Measurements from ENCODE around the gene SDK1.

The SDK1 gene

DNA sequence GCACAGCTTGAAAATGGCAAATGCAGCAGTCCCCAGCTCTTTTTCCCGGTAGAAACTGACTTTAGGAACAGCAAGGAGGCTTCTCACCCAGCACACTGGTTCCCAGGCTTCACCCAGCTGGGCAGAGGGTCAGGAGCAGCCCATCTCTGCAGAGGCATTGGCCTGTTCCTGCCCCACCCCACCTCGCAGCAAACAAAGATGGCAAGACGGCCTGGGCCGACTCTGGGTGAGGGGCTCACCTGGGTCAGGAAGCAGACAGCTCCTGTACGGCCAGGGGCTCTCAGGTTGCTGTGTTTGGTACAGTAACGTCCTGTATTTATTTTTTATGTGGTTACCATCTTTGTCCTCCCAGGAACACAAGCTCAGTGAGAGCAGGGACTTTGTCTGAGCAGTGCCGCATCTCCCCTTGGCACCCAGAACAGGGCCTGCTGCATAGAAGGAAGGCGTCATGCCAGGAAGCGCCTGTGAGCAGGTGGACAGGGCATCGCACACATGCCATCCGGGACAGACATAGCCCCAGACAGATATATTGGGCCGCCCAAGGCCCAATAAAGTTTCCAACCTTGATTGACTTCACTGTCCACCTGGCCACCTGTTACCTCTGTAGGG lies 796.1 kb downstream of the SDK1 start:
- DNase-seq = no peak

DNA sequence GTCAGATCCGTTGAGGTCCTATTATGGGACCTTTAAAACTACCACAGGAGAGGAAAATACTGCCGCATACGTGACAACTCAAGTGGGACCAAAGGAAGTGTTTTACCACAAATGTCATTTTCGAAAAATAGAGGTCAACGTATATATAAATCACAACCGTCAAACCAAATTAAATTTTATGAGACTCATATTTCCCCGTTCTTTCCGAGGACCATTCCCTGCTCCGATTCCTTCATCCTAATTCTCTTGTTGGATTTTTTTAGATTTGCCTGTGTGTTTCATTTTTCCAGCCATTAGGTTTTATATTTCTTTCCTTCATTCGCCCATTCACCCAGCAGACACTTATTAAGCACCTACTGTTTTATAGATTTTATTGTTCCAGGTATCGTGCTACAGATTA lies 797.1 kb downstream of the SDK1 start:
- no peak for DNase-seq

DNA sequence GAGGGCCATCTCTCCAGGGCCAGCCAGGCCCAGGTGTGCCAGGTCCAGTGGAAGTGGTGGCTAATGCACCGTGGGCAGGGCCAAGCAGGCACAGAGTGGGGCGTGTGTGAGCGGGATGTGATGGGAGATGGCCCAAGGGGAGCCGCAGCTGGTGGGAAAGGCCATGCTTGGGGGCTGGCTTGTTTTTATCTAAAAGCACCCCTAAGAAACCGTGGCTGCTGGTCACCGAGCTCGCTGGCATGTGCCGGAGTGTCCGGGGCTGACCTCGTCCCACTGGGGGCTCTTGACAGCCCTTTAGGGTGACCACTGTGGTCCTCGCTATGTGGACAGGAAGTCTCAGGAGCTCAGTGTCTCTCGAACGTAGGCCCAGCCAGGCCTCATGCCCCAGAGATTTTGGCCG lies 798.6 kb downstream of the SDK1 start:
- no peak for DNase-seq

DNA sequence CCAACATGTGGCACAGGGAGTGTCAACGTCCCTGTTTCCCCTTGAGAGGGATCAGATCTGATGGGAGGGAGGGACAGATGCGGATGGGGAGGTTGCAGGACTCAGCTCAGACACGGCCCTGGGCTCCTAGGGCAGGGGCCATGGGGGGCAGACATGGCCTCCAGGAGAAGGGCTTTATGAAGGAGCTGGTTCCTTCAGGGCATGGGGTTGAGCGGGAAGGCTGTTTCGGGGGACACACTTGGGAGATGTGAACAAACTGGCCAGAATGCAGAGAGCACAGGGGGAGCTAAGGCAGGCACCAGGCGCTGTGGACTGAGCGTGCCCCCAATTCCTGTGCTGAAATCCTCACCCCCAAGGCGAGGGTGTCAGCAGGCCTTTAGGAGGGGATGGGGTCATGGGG lies 799.1 kb downstream of the SDK1 start:
- no peak for DNase-seq

DNA sequence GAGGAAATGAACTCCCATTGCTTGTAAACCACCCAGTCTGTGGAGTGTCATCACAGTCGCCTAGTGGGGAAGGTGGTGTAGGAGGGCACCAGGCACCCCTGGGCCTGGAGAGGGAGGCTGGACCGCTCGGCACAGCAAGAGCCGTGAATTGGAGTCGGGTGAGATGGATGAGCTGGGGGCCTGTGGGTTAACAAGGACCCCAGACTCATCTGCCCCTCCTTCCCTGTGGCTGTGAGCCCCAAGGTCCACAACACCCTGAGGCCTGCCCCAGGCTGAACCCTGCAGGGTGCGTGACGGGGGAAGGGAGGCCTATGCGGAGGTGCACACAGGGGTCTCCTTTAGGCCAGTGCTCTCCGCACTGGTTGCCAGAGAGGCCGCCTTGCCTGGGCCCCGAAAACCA lies 799.6 kb downstream of the SDK1 start:
- DNase-seq = no peak

DNA sequence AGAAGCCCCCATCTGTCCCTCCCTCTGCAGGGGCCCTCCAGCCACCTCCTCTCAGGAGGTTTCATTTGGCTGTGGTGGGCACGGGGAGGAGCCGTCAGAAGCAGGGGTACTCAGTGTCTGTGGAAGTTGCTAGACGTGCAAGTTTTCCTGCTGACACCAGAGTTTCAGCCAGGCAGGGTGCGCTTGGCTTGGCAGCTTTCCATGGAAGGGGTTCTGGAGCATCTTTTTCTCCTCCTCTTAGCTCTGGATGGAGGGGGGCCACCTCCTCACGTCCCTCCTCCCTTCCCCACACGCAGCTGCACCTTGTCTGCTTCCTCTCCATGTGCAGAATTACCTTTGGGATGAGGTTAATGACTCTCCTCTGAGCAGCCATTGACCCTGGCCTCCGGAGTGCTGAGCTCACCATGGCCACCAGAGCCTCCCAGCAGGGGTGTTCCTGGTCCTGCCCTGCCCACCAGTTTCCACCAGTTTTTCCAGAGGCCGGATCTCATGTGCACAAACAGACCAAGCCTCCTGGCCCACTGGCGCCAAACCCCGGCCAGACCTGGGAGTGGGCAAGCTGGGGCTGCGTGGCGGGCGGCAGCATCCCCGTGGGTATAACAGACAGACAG lies 801.3 kb downstream of the SDK1 start:
- DNase-seq = peak; percentile 2

DNA sequence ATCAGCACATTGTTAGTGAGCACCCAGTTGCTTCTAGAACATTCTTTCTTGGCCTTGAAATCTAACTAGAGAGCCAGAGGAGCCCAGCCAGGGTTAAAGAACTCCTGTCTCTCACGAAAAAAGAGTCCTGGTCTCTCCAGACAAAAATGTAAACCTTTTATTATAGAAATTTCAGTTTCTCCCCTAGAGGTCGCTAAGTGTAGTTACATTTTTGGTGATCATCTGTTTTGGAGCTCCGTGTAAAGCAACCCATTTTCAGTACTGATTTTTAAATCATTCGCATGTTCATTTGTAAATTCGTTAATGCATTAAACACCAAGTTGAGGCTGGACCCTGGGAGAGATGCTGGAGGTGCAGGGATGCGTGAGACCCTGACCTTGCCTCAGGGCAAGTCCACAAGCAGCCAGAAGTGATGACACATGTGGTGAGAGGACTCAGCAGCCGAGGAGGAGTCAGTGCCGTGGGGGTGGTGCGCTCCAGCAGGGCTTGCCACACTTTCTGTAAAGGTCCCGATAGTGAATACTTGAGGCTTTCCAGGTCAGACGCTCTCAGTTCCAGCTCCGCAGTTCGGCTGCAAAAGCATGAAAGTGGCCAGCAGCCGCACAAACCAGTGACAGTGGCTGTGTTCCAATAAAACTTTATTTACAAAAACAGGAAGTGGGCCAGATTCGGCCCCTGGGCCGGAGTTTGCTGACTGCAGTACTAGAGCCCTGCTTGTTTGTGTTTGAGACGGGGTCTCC lies 802.5 kb downstream of the SDK1 start:
- DNase-seq = no peak

DNA sequence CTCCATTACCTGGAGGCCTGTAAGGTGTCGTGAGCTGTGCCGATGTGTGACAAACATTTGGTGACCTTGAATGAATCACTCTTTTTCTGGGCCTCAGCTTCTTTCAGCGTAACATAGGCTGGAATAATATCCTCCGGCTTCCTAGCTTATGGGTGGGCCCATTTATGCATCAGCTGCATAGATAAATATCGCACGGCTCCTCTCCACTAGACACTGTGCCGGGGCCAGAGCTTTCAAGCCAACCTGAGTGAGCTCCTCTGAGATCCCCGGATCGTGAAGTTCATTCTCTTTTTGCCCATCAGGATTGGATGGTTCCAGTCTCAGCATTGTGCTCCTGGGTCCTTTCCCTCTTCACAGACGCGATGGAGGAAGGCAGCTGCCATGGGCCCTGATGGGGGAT lies 806.8 kb downstream of the SDK1 start:
- no peak for DNase-seq

DNA sequence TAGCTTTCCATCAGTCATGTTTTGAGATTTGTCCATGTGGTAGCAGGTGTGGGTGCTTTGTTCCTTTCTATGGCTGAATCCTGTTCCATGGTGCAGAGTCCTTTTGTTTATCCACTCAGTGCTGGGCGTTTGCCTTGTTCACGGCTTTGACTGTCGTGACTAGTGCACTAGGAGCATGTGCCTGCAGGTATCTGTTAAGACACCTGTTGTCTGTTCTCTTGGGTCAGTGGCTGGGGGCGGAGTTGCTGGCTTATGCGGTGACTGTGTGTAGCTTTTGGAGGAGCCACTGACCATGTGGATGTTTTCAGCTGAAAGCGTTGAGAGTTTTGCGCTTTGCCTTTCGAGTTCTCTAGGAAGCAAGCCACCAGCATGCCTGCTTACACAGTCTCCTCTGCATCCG lies 807.9 kb downstream of the SDK1 start:
- no peak for DNase-seq

DNA sequence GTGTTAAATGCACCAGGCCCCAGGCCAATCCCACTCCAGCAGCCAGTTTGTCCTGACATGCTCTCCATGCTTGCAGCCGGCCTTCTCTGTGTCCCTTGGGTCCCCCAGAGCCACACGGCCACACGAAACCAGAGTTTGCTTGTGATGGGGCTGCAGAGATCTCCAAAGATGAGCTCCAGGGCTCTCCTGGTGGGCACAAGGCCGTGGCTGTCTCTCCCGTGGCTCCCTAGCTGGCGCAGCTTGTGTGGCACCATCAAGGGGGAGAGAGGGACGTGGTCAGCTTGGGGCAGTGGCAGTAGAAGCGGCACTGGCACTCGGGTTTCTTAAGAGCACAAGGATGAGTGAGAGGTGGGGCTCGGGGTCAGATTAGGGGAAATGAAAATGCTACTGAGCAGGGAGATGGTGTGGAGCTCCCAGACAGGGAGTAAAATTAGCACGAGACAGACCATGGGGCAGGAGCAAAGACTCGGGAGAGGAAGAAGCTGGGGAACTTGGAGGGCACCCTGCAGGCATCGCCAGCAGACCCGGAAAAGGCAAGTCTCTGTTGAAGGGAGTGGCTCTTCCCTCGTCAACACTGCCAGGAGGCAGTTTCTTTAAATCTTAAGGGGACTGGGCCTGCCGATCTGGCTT lies 808.5 kb downstream of the SDK1 start:
- no peak for DNase-seq

DNA sequence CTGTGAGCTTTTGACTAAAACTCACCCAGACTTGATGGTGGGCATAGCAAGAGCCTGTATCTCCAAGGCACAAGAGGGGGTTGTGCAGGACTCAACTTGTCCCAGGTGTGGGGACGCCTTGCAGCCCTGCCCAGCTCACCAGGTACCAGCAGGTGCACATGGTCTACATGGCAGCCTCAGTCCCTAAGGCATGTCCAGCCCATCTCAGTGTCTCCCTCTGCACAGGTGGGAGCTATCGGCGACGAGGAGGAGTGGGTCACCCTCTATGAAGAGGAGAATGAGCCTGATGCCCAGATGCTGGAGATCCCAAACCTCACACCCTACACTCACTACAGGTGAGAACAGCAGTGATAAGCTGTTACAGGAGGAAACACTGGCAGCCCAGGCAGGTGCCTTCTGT lies 809.4 kb downstream of the SDK1 start:
- no peak for DNase-seq

DNA sequence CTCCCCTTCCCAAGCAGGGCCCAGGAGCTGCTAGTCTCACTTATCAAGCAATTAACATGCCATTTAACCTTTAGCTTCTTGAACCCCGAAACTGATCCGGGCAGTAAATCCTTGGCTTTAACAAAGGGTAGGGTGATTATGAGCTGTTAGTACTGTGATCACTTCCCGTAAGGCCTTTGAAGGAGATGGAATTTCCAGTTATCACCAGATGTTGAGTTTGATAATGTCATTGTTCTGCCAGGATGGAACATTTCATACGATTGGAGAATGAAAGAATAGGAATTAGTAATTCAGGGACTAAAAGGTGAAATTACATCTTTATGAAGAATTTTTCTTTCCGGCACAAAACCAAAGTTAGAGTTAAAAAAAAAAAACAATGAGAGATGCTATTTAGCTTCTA lies 810.1 kb downstream of the SDK1 start:
- DNase-seq = no peak

DNA sequence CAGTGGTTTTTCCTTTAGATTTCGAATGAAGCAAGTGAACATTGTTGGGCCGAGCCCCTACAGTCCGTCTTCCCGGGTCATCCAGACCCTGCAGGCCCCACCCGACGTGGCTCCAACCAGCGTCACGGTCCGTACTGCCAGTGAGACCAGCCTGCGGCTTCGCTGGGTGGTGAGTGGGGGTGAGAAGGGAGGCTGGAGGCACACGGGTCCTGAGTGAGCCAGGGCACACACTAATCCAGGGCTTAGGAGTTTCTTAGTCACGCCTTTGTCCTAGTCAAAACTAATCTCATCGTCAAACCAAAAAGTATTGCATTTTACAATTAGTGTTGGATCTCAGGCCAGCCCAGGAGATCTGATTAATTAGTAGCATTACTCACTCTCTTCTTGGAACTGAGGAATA lies 812.2 kb downstream of the SDK1 start:
- DNase-seq = no peak

DNA sequence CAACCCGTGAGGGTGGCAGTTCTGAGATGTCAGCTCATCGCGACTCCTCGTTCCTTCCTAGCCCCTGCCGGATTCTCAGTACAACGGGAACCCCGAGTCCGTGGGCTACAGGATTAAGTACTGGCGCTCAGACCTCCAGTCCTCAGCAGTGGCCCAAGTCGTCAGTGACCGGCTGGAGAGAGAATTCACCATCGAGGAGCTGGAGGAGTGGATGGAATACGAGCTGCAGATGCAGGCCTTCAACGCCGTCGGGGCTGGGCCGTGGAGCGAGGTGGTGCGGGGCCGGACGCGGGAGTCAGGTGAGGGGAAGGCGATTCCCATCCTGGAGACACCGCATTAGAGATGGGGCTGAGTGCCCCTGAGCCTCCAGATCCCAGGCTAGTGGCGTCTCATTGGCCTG lies 812.9 kb downstream of the SDK1 start:
- DNase-seq = no peak

DNA sequence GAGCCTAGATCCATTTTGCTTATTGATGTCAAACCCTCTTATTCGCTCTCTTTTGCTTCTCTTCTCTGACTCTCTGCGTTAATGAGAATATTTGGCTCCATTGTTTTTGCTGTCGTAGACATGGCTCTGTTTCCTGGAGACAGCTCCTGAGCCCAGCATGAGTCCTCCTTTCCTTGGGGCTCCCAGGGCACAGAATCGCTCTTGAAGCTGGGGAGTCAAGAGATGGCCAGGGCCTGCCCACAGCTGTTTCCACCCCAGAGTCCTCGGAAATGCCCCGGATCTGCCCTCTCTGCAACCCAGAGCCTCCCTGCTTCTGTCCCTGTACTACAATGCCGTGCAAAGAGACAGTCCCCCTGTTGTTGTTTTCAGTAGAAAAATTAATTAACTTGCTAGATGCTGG lies 814.4 kb downstream of the SDK1 start:
- no peak for DNase-seq

DNA sequence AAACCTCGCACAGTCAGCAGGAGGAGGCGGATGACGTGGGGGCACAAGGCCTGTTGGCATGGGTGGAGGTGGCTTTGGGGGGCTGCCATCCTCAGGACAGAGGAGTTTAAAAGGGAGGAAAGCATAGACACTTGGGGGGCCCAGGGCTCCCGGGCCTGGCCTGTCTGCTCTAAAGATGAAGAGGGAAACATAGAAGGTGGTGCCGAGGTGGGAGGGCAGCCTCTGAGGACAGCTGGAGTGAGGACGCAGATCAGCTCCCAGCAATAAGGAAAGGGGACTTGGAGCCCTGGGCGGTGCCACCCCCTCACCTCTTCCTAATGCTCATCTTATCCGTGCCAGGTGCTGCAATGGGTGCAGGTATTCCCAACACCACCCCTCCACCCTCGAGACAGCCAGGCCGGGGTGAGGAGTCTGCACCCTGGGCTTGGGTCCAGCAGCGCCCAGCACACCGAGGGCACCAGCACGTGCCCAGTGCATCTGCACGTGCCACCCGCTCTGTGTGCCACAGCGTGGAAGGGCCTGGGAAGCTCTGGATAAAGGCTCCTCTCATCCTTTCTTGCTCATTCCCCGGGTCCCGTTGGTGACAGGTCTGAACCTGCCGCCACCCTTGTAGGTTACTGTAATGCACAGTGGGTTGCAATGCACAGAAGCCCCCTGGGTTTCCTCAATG lies 815.0 kb downstream of the SDK1 start:
- DNase-seq = no peak

DNA sequence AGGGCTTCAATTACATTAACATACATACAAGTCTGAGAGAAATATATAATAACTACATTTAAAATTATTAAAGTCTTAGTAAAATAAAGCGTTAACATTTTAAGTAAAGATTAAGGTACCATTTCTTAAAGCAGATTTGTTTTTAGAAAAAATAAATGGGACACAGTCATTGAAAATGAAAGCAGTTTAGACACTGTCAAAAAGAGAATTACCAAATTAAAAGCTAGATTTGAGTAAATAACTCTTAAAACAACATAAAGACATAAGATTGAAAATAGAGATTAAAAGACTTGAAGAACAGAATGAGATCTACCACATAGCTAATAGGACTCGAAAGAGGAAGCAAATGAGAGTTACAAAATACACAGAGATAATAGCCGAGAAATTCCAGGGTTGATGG lies 818.8 kb downstream of the SDK1 start:
- no peak for DNase-seq

DNA sequence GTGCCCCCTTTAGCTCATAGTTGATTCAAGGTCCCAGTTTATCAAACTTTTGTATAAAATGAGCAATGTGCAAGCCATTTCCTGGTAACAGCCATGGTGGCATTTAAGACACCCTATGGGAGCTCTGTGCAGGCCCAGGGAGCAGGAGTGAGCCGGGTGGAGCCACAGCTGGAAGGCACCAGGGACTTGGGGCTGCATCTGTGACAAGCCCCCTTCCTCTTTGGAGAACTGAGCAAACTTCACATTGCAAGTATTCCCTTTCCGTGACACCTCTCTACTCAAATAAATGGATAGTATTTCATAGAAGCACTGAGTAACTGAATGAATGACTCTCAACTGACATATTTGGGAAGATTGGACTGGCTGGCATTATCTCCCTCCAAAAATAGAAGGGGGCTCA lies 822.3 kb downstream of the SDK1 start:
- DNase-seq = no peak

DNA sequence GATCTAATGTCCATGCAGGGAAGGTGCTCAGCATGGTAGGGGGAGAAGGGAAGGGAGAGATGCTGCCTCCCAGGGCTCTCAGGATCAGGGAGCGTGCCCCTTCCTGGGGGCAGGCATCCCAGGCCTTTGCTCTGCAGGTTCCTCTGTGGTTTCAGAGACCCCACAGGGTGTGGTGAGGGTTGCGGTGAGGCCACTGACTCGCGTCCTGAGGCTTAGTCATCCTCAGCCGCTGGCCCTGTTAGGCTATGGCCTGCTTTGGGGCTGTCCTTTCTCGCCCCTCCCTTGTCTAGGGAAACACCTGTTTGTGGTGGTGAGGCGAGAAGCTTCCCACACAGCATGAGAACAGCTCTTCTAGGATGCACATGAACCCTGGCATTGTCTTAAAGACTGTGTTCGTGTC lies 822.8 kb downstream of the SDK1 start:
- DNase-seq = no peak

DNA sequence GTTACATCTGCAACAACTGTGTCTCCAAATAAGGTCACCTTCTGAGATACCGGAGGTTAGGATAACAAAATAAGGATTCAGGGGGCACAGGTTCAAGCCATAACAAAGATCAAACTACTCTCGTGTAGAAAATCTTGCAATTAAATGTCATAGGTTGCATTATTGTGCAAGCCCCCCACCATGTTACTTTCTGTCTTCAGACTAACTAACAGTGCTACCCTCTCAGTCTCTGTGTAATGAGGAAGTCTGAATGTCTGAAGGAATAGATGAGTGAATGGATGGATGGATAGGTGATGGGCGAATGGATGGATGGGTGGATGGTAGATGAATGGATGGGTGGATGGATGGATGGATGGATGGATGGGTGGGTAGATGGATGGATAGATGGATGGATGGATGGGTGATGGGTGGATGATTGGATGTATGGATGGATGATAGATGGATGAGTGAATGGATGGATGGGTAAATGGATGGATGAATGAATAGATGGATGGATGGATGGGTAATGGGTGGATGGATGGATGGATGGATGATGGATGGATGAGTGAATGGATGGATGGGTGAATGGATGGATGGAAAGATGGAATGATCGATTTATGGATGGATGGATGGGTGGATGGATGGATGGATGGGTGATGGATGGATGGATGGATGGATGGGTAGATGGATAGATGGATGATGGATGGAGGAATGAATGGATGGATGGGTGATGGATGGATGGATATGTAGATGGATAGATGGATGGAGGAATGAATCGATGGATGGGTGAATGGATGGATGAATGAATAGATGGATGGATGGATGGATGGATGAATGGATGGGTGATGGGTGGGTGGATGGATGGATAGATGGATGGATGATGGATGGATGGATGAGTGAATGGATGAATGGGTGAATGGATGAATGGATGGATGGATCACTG lies 823.8 kb downstream of the SDK1 start:
- DNase-seq = no peak

DNA sequence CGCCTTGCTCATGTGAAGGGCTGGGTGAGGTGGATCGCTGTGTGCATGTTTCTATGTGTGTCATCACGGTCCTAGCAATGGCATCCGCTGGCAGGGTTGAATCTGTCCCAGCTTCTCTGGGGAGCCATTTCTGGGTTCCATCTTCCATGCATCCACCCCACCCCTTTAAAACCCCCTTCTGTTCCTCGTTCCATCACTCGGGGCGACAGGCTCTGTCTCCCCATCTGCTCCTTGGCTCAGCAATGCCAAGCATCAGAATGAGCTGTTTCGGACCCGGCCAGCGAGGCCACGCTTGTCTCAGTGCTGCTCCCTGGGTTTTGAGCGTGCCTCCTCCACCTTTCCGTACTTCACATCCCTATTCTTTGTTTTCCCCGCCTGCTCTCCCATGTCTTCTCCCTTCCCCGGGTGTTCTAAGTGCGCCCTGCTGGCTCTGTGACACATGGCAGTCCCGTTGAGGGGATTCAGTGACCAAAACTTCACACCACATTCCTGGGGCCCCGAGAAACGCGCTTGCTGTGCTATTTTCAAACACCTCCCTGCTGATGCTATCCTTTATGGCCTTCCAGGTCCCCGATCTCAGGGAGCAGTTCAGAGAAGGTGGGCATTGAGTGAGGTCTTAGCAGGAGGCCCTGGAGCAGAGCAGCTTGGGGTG lies 827.0 kb downstream of the SDK1 start:
- no peak for DNase-seq

Measured in NCI-H2171 (cell line).